Lower leg skin (tissue), 3 donors: ENCODE results near the gene KLHL35.

Source experiments
- POLR2A ChIP-seq, 2 donors: fragments of 450-650 bp; IDR thresholded peaks; one replicate each; pipeline ENCODE4 v1.6.1; 2016 to 2017; ENCODE audit warnings: antibody characterized with exemption in 2 of 2, mild to moderate bottlenecking in 1 of 2, moderate library complexity in 1 of 2
- TF ChIP-seq, protein P1 (sequence below), 3 donors: fragments of 450-650 bp; IDR thresholded peaks; one replicate each; pipeline ENCODE4 v1.5.1; 2016; ENCODE audit warnings: antibody characterized with exemption in 3 of 3, mild to moderate bottlenecking in 3 of 3, moderate library complexity in 2 of 3

- no peak for TF ChIP-seq POLR2A (IDR thresholded peaks at IDR 0.05)
- TF ChIP-seq, protein P1, sequence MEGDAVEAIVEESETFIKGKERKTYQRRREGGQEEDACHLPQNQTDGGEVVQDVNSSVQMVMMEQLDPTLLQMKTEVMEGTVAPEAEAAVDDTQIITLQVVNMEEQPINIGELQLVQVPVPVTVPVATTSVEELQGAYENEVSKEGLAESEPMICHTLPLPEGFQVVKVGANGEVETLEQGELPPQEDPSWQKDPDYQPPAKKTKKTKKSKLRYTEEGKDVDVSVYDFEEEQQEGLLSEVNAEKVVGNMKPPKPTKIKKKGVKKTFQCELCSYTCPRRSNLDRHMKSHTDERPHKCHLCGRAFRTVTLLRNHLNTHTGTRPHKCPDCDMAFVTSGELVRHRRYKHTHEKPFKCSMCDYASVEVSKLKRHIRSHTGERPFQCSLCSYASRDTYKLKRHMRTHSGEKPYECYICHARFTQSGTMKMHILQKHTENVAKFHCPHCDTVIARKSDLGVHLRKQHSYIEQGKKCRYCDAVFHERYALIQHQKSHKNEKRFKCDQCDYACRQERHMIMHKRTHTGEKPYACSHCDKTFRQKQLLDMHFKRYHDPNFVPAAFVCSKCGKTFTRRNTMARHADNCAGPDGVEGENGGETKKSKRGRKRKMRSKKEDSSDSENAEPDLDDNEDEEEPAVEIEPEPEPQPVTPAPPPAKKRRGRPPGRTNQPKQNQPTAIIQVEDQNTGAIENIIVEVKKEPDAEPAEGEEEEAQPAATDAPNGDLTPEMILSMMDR (IDR thresholded peaks at IDR 0.05), result no peak
Observed at GRCh38 chr11:75422248-75423231, 10.5 kb downstream of the KLHL35 start.
